ENCODE results near the gene USP40. TPM values are rescaled to one million over a fixed set of nuclear protein-coding genes. Genes with fewer than 3 reads are reported as not detected.

Gene USP40
- total RNA-seq, 4 donors from 2014 or later: 10.9 to 29.2 (median 12.4) TPM

GRCh38 chr2:233572468-233572867, 5.9 kb upstream of the USP40 start:
- Histone ChIP-seq H3K4me1 (no peaks in the 10 kb centered on the region), H3K36me3 (no peaks in the 10 kb centered on the region), H3K9me3 (no peaks in the 10 kb centered on the region), H3K27me3 (no peaks in the 10 kb centered on the region), H3K27ac (no peak overlapping the region), H3K4me3 (no peak overlapping the region)
- intact Hi-C loops (cut with DNase I; ENCODE audit: low total_unique reads) (no loop called here), in situ Hi-C loops (cut with MboI; ENCODE audit: low sequenced_read_pairs in 4 of 4) (no loop called here)
- no peak for DNase-seq
- no peak for TF ChIP-seq CTCF (IDR thresholded peaks at IDR 0.05 in 4 of 5, conservative IDR thresholded peaks at IDR 0.05 in 1 of 5)
- TF ChIP-seq POLR2A (IDR thresholded peaks at IDR 0.05): no peak
- ATAC-seq: no peak

GRCh38 chr2:233571462-233571861, 4.9 kb upstream of the USP40 start:
- no peak for TF ChIP-seq CTCF (IDR thresholded peaks at IDR 0.05 in 4 of 5, conservative IDR thresholded peaks at IDR 0.05 in 1 of 5)
- no peak for TF ChIP-seq POLR2A (IDR thresholded peaks at IDR 0.05)
- H3K4me3 ChIP-seq: no peak overlapping the region
- no peaks in the 10 kb centered on the region for H3K36me3 ChIP-seq
- ATAC-seq (no peak), DNase-seq (no peak)
- intact Hi-C loops (cut with DNase I; ENCODE audit: low total_unique reads): no loop called here
- no peaks in the 10 kb centered on the region for H3K9me3 ChIP-seq
- in situ Hi-C loops (cut with MboI; ENCODE audit: low sequenced_read_pairs in 4 of 4): no loop called here
- H3K27ac ChIP-seq: no peak overlapping the region
- H3K4me1 ChIP-seq: no peaks in the 10 kb centered on the region
- H3K27me3 ChIP-seq: no peaks in the 10 kb centered on the region

GRCh38 chr2:233571001-233571400, 4.4 kb upstream of the USP40 start:
- ATAC-seq: no peak
- Histone ChIP-seq H3K36me3 (no peaks in the 10 kb centered on the region), H3K27ac (no peak overlapping the region), H3K27me3 (no peaks in the 10 kb centered on the region), H3K9me3 (no peaks in the 10 kb centered on the region), H3K4me3 (no peak overlapping the region), H3K4me1 (no peaks in the 10 kb centered on the region)
- intact Hi-C loops (cut with DNase I; ENCODE audit: low total_unique reads): no loop called here
- in situ Hi-C loops (cut with MboI; ENCODE audit: low sequenced_read_pairs in 4 of 4): no loop called here
- TF ChIP-seq POLR2A (IDR thresholded peaks at IDR 0.05) (no peak), CTCF (IDR thresholded peaks at IDR 0.05 in 4 of 5, conservative IDR thresholded peaks at IDR 0.05 in 1 of 5) (no peak)
- DNase-seq: no peak

- Histone ChIP-seq H3K9me3 (no peaks in the 10 kb centered on the region), H3K27me3 (no peaks in the 10 kb centered on the region), H3K4me3 (peak overlapping the region; percentile 73 to 97 (median 88)), H3K27ac (peak overlapping the region; percentile 88 to 94 (median 92)), H3K4me1 (peaks cover 12% of the 10 kb centered on the region in 2 donors), H3K36me3 (no peaks in the 10 kb centered on the region)
- in situ Hi-C loops (cut with MboI; ENCODE audit: low sequenced_read_pairs in 4 of 4) (no loop called here), intact Hi-C loops (cut with DNase I; ENCODE audit: low total_unique reads) (loop anchor here (10.0 kb wide), 1 partner anchor 211 kb away; the partner anchor contains the start of gene DGKD)
- ATAC-seq (no peak), DNase-seq (no peak)
- TF ChIP-seq POLR2A (IDR thresholded peaks at IDR 0.05) (no peak), CTCF (IDR thresholded peaks at IDR 0.05 in 4 of 5, conservative IDR thresholded peaks at IDR 0.05 in 1 of 5) (no peak)
Observed at GRCh38 chr2:233565685-233566140, 869 bp downstream of the USP40 start.
